ENCODE measurements around the gene VPS39.

Gene VPS39

DNA sequence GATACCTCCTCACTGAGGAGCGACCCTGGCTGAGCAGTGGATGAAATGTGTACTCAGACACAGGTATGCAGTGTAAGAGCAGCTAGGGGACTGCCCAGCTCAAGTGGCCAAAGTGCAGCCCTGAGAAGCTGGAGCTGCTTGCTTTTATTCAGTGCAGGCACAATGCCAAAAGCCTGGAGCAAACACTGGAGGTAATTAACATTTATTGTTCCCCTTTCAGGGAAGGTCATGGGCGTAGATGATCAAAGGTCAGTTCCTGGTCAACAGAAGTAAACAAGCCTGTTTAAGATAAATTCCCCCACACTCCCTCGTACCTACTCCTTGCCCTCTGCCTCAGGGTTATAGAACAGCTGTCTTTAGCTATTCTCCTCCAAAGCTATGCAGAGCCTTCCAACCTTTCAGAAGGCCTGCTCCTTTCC, 69.1 kb downstream of the VPS39 start:
- no peak for DNase-seq (ENCODE audit: extremely low read depth, insufficient read length)
- H3K36me3 ChIP-seq (ENCODE audit: control insufficient read depth, insufficient read depth, low read length): no peaks in the 10 kb centered on the region
- no peaks in the 10 kb centered on the region; the same call in 1 of the 2 replicates for H3K27me3 ChIP-seq (replicated peaks; ENCODE audit: control insufficient read depth, insufficient read depth, low read length)
- TF ChIP-seq, protein P1, sequence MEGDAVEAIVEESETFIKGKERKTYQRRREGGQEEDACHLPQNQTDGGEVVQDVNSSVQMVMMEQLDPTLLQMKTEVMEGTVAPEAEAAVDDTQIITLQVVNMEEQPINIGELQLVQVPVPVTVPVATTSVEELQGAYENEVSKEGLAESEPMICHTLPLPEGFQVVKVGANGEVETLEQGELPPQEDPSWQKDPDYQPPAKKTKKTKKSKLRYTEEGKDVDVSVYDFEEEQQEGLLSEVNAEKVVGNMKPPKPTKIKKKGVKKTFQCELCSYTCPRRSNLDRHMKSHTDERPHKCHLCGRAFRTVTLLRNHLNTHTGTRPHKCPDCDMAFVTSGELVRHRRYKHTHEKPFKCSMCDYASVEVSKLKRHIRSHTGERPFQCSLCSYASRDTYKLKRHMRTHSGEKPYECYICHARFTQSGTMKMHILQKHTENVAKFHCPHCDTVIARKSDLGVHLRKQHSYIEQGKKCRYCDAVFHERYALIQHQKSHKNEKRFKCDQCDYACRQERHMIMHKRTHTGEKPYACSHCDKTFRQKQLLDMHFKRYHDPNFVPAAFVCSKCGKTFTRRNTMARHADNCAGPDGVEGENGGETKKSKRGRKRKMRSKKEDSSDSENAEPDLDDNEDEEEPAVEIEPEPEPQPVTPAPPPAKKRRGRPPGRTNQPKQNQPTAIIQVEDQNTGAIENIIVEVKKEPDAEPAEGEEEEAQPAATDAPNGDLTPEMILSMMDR (IDR thresholded peaks at IDR 0.05; ENCODE audit: insufficient read depth, low read length, poor library complexity, severe bottlenecking): no peak
- no peak overlapping the region for H3K4me3 ChIP-seq (replicated peaks; ENCODE audit: low read depth, low read length)

DNA sequence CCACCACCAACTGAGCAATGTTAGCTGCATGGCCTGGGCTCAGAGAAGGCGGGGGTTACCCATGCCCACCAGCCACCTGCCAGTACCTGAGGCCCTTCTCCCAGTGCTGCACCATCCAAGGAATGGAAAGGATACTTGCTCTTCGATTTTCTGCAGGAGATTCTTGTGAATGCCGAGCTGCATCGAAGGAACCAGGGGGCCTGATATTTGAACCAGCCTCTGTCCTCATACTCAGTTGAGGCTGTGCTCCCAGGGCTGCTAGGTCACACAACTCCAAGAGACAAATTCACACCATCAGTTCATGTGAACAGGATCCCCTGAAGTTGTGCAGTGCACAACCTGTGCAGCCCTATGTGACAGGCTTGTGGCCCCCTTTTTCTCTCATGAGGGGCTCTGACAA, 69.7 kb downstream of the VPS39 start:
- Histone ChIP-seq H3K4me3 (replicated peaks; ENCODE audit: low read depth, low read length) (no peak overlapping the region), H3K36me3 (ENCODE audit: control insufficient read depth, insufficient read depth, low read length) (no peaks in the 10 kb centered on the region), H3K27me3 (replicated peaks; ENCODE audit: control insufficient read depth, insufficient read depth, low read length) (no peaks in the 10 kb centered on the region; the same call in 1 of the 2 replicates)
- TF ChIP-seq, protein P1 (IDR thresholded peaks at IDR 0.05; ENCODE audit: insufficient read depth, low read length, poor library complexity, severe bottlenecking): no peak
- DNase-seq (ENCODE audit: extremely low read depth, insufficient read length): no peak

DNA sequence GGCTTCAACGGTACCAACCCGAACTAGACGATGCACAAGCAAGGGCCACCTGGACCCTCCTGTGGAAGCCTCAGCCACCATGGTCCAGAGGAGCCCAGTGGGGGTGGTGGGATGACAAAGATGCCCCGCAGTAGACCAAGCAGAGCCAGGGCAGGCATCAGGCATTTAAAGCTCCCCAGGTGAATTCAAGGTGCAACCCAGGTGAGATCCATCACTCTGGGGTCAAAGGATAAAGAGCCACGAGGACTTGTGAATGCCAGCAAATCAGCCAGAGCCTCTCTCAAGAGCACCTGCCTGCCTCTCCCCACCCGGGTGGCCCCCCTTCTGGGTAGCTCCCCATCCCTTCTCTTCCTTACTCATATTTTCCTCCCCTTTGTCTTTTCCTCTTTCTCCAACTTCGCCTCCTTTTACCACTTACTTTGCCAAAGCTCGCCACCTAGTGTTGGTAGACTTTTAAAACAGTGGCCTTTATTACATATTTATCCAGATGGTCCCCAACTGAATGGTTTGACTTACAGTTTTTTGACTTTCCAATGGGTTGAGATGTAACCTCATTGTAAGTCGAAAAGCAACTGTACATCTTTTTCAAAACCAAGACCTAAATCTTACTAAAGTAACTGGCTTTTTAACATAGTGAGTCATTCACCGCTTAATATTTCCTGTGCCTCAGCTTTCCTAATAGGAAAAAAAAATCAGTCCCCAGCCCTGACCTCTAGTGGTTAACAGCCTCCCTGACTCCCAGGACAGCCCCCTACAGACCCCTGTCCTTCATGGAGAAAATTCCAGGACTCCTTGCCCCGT, 70.4 kb downstream of the VPS39 start:
- TF ChIP-seq, protein P1 (IDR thresholded peaks at IDR 0.05; ENCODE audit: insufficient read depth, low read length, poor library complexity, severe bottlenecking): peak; percentile 60
- no peak overlapping the region for H3K4me3 ChIP-seq (replicated peaks; ENCODE audit: low read depth, low read length)
- H3K27me3 ChIP-seq (replicated peaks; ENCODE audit: control insufficient read depth, insufficient read depth, low read length): no peaks in the 10 kb centered on the region; the same call in 1 of the 2 replicates
- no peak for DNase-seq (ENCODE audit: extremely low read depth, insufficient read length)
- no peaks in the 10 kb centered on the region for H3K36me3 ChIP-seq (ENCODE audit: control insufficient read depth, insufficient read depth, low read length)

DNA sequence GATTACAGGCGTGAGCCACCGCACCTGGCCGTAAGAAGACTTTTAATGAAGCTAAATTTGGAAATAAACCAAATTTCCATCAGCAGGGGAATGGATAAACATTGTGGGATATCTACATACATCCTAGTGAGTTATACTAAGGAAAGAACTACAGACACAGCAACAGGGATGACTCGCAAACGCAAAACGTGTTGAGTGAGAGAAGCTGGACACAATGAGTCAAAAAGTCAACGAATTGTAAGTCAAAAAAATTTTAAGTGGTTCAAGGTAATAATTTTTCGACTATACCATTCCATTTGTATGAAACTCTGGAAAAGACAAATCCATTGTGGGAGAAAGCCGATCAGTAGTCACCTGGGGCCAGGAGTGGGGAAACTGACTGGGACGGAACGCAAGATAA, 71.6 kb downstream of the VPS39 start:
- Histone ChIP-seq H3K4me3 (replicated peaks; ENCODE audit: low read depth, low read length) (no peak overlapping the region), H3K36me3 (ENCODE audit: control insufficient read depth, insufficient read depth, low read length) (no peaks in the 10 kb centered on the region), H3K27me3 (replicated peaks; ENCODE audit: control insufficient read depth, insufficient read depth, low read length) (no peaks in the 10 kb centered on the region; the same call in 1 of the 2 replicates)
- DNase-seq (ENCODE audit: extremely low read depth, insufficient read length): no peak
- TF ChIP-seq, protein P1 (IDR thresholded peaks at IDR 0.05; ENCODE audit: insufficient read depth, low read length, poor library complexity, severe bottlenecking): no peak

DNA sequence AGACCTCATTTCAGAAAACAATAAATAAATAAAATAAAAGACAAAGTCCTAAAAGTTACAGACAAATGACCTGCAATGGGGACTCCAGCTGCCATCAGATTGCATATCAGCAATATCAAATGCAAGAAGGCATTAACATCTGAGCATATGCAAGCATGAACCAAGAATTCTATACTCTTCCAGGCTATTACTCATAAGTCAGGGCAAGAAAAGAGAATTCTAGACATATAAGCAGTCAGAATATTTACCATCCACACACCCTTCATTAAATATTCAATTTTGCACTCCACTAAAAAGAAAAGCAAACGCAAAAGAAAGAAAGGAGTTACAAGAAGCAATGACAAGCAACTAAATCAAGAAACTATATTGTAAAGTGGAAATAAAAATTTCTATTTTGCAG, 72.8 kb downstream of the VPS39 start:
- DNase-seq (ENCODE audit: extremely low read depth, insufficient read length): no peak
- Histone ChIP-seq H3K27me3 (replicated peaks; ENCODE audit: control insufficient read depth, insufficient read depth, low read length) (no peaks in the 10 kb centered on the region; the same call in 1 of the 2 replicates), H3K36me3 (ENCODE audit: control insufficient read depth, insufficient read depth, low read length) (no peaks in the 10 kb centered on the region), H3K4me3 (replicated peaks; ENCODE audit: low read depth, low read length) (no peak overlapping the region)
- TF ChIP-seq, protein P1 (IDR thresholded peaks at IDR 0.05; ENCODE audit: insufficient read depth, low read length, poor library complexity, severe bottlenecking): no peak
